ENCODE results near the gene TP53INP2.
"Not testable (repeated sequence)": the region's sequence is repeated elsewhere in the genome, so short reads cannot be mapped to it uniquely, and the experiment has no call there.

- TF ChIP-seq CTCF (IDR thresholded peaks at IDR 0.05; ENCODE audit: low read depth, low read length, poor library complexity, severe bottlenecking); EZH2phosphoT487 (IDR thresholded peaks at IDR 0.05; ENCODE audit: borderline replicate concordance, low read length): not testable (repeated sequence)
These were observed 9.9 kb downstream of the TP53INP2 start for GRCh38 chr20:34713944-34714515.
